ENCODE data around the gene ZNF292.
"Not testable (repeated sequence)": the region's sequence is repeated elsewhere in the genome, so short reads cannot be mapped to it uniquely, and the experiment has no call there.

The ZNF292 gene

DNA sequence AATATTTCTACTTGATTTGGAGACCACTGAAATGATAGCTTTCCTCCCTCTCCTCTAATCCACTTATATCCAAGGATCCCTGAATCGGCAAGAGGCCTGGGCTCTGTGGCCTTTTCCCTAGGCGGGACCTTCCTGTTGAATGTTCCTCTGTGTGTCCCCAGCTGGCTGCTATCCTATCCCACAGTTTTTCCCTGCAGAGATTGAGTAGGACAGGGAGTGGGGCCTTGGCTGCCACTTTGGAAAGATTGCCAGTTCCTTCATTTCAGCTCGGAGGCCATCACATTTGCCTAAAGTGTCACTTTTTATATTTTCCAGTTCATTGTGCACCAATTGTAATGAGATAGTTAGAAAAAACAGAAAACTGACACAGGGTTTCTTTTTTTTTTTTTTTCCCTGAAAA, 128.1 kb downstream of the ZNF292 start:
- no peak for DNase-seq (ENCODE audit: low spot score)
- in situ Hi-C loops (cut with MboI; ENCODE audit: low sequenced_read_pairs, unreplicated experiment): no loop called here
- TF ChIP-seq, protein P1, sequence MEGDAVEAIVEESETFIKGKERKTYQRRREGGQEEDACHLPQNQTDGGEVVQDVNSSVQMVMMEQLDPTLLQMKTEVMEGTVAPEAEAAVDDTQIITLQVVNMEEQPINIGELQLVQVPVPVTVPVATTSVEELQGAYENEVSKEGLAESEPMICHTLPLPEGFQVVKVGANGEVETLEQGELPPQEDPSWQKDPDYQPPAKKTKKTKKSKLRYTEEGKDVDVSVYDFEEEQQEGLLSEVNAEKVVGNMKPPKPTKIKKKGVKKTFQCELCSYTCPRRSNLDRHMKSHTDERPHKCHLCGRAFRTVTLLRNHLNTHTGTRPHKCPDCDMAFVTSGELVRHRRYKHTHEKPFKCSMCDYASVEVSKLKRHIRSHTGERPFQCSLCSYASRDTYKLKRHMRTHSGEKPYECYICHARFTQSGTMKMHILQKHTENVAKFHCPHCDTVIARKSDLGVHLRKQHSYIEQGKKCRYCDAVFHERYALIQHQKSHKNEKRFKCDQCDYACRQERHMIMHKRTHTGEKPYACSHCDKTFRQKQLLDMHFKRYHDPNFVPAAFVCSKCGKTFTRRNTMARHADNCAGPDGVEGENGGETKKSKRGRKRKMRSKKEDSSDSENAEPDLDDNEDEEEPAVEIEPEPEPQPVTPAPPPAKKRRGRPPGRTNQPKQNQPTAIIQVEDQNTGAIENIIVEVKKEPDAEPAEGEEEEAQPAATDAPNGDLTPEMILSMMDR (IDR thresholded peaks at IDR 0.05; ENCODE audit: borderline replicate concordance, control extremely low read depth, extremely low read depth, insufficient read depth, missing control alignments): no peak

DNA sequence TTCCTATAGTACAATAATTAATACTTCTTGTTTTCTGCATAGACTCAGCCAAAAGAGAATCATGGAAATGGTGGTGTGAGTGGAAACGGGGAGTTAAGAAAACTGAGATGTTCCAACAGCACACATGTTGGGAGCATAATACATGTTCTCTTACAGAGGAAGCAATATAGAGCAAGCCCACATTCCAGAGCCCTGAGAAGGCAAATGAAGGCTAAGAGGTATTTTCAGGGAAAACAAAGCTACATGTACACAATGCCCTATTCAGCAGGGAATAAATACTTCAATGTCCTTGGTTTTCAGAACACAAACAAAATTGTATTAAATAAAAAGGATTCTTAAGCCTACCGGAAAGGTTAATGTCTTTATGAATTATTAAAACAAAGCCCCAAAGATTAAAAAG, 131.9 kb downstream of the ZNF292 start:
- DNase-seq (ENCODE audit: low spot score): no peak
- TF ChIP-seq, protein P1 (IDR thresholded peaks at IDR 0.05; ENCODE audit: borderline replicate concordance, control extremely low read depth, extremely low read depth, insufficient read depth, missing control alignments): no peak
- in situ Hi-C loops (cut with MboI; ENCODE audit: low sequenced_read_pairs, unreplicated experiment): no loop called here

DNA sequence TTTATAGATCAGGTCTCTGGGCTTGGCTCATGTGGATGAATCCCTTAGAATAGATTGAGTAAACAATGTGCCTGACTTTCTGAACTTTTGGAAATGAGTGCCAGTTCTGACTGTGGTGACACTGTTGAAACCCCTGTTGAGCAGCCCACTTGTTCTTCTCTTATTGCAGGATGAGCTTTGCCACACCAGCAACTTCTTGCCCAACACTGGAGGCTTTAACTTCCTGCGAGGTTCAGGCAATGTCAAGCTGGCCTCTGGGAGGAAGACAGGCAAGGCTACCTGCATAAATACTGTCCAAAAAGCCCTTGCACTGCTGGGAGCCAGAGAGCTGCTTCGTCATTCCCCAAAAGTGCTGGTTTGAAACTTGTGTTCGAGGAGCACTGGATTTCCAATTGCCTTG, 134.2 kb downstream of the ZNF292 start:
- in situ Hi-C loops (cut with MboI; ENCODE audit: low sequenced_read_pairs, unreplicated experiment): no loop called here
- DNase-seq (ENCODE audit: low spot score): no peak
- TF ChIP-seq, protein P1 (IDR thresholded peaks at IDR 0.05; ENCODE audit: borderline replicate concordance, control extremely low read depth, extremely low read depth, insufficient read depth, missing control alignments): no peak

DNA sequence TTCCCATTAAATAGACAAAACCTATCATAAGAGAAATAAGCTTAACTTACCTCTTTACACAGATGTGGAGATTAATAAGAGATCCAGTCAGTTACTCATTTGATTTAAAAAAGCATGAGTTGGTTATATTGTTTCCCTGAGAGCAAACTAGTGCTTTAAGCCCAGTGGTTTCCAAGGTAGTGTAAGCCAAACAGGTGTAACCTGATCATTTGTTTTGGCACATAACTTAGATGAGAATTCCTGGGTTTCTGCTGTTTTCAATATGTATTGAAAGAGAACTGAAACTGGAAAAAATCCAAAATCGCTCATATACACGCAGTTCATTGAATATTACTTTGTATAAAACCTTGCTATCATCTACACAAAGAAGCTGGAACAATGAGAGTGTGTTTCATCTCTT, 136.5 kb downstream of the ZNF292 start:
- in situ Hi-C loops (cut with MboI; ENCODE audit: low sequenced_read_pairs, unreplicated experiment): no loop called here
- no peak for DNase-seq (ENCODE audit: low spot score)
- TF ChIP-seq, protein P1 (IDR thresholded peaks at IDR 0.05; ENCODE audit: borderline replicate concordance, control extremely low read depth, extremely low read depth, insufficient read depth, missing control alignments): no peak

DNA sequence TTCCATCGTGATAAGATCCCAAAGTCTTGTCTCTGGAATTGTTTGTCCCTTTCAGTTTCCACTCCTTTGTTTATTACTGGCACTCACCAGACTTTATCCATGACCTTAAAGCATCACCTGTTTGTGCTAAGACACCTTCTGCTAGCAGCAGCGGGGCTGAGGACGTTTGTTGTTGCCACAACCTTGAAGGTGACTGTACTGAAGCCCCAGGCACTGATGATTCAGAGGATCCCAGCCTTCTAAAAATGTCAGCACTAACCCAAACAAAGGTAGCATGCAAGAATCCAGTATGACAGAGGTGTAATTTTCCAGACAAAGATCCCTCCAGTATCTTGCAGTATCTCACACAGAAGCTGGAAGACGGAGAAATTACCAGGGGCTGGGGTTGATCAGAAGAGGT, 138.2 kb downstream of the ZNF292 start:
- TF ChIP-seq, protein P1 (IDR thresholded peaks at IDR 0.05; ENCODE audit: borderline replicate concordance, control extremely low read depth, extremely low read depth, insufficient read depth, missing control alignments): no peak
- DNase-seq (ENCODE audit: low spot score): no peak
- in situ Hi-C loops (cut with MboI; ENCODE audit: low sequenced_read_pairs, unreplicated experiment): no loop called here

DNA sequence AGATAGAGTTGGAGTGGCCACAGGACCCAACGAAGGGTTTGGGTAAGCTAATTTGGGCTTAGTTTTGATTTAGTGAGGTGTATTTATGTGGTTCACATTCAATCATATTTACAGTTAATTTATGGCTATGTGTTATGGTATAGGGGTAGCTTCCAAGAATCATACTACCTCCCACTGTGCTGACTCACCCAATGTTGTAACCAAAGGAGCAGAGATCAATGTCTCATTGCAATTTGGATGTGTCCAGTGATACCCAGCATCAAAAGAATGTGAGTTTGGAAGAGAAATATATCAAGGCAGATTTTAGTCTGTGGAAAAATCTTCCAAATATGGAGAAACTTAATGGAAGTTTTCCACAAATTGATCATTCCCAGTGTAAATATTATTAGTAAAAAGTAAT, 141.8 kb downstream of the ZNF292 start:
- in situ Hi-C loops (cut with MboI; ENCODE audit: low sequenced_read_pairs, unreplicated experiment): no loop called here
- no peak for DNase-seq (ENCODE audit: low spot score)
- TF ChIP-seq, protein P1 (IDR thresholded peaks at IDR 0.05; ENCODE audit: borderline replicate concordance, control extremely low read depth, extremely low read depth, insufficient read depth, missing control alignments): no peak

DNA sequence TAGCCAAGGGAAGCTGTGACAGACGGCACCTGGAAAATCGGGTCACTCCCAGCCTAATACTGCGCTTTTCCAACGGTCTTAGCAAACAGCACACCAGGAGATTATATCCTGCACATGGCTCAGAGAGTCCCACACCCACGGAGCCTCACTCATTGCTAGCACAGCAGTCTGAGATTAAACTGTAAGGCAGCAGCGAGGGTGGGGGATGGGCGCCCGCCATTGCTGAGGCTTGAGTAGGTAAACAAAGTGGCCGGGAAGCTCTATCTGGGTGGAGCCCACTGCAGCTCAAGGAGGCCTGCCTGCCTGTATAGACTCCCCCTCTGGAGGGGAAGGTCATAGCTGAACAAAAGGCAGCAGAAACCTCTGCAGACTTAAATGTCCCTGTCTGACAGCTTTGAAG, 145.9 kb downstream of the ZNF292 start:
- in situ Hi-C loops (cut with MboI; ENCODE audit: low sequenced_read_pairs, unreplicated experiment); DNase-seq (ENCODE audit: low spot score): not testable (repeated sequence)

Data from GM13976 (cell line).